ENCODE results near the gene ZNF423. TPM values are rescaled to one million over a fixed set of nuclear protein-coding genes. Genes with fewer than 3 reads are reported as not detected.
"Not testable (repeated sequence)": the region's sequence is repeated elsewhere in the genome, so short reads cannot be mapped to it uniquely, and the experiment has no call there.

The ZNF423 gene
- total RNA-seq, 4 donors from 2014 or later = 7.0 to 19.7 (median 8.4) TPM

- Histone ChIP-seq H3K9me3 (no peaks in the 10 kb centered on the region), H3K4me3 (no peak overlapping the region), H3K27ac (no peak overlapping the region), H3K27me3 (no peaks in the 10 kb centered on the region), H3K4me1 (no peaks in the 10 kb centered on the region), H3K36me3 (no peaks in the 10 kb centered on the region)
- TF ChIP-seq CTCF (IDR thresholded peaks at IDR 0.05) (no peak), POLR2AphosphoS5 (IDR thresholded peaks at IDR 0.05) (no peak), POLR2A (IDR thresholded peaks at IDR 0.05) (no peak), EP300 (IDR thresholded peaks at IDR 0.05) (no peak)
- WGBS, 2 donors (ENCODE audit: low coverage in 1 of 2) = no CpG with 5 or more reads among the region's 25 CpGs
- no peak for ATAC-seq
Observed at GRCh38 chr16:49510654-49511305, 345.1 kb downstream of the ZNF423 start.

GRCh38 chr16:49510141-49510540, 345.8 kb downstream of the ZNF423 start:
- Histone ChIP-seq H3K9me3 (no peaks in the 10 kb centered on the region), H3K36me3 (no peaks in the 10 kb centered on the region), H3K27me3 (no peaks in the 10 kb centered on the region), H3K27ac (no peak overlapping the region), H3K4me1 (no peaks in the 10 kb centered on the region), H3K4me3 (no peak overlapping the region)
- TF ChIP-seq POLR2AphosphoS5 (IDR thresholded peaks at IDR 0.05) (no peak), POLR2A (IDR thresholded peaks at IDR 0.05) (no peak), CTCF (IDR thresholded peaks at IDR 0.05) (no peak), EP300 (IDR thresholded peaks at IDR 0.05) (no peak)
- 100% methylated on average over 4 of the region's 8 CpGs; no CpG with 5 or more reads in 1 of the 2 donors for WGBS, 2 donors (ENCODE audit: low coverage in 1 of 2)
- no peak for ATAC-seq

GRCh38 chr16:49506058-49507013, 349.6 kb downstream of the ZNF423 start:
- not testable (repeated sequence) for ATAC-seq, H3K4me1 ChIP-seq, H3K27ac ChIP-seq, H3K36me3 ChIP-seq, H3K4me3 ChIP-seq, H3K9me3 ChIP-seq, H3K27me3 ChIP-seq
- WGBS, 2 donors (ENCODE audit: low coverage in 1 of 2) = 79 to 84% methylated on average over 8 of the region's 8 CpGs

- ATAC-seq = no peak
- 69 to 80% methylated on average over 1 to 6 of the region's 6 CpGs for WGBS, 2 donors (ENCODE audit: low coverage in 1 of 2)
- Histone ChIP-seq H3K27ac (no peak overlapping the region), H3K4me1 (no peaks in the 10 kb centered on the region), H3K4me3 (no peak overlapping the region), H3K36me3 (no peaks in the 10 kb centered on the region), H3K9me3 (no peaks in the 10 kb centered on the region), H3K27me3 (no peaks in the 10 kb centered on the region)
- TF ChIP-seq POLR2A (IDR thresholded peaks at IDR 0.05) (no peak), CTCF (IDR thresholded peaks at IDR 0.05) (no peak), POLR2AphosphoS5 (IDR thresholded peaks at IDR 0.05) (no peak), EP300 (IDR thresholded peaks at IDR 0.05) (no peak)
Observed at GRCh38 chr16:49505556-49505955, 350.4 kb downstream of the ZNF423 start.

GRCh38 chr16:49504626-49505025, 351.3 kb downstream of the ZNF423 start:
- 100% methylated on average over 1 of the region's 2 CpGs; no CpG with 5 or more reads in 1 of the 2 donors for WGBS, 2 donors (ENCODE audit: low coverage in 1 of 2)
- H3K36me3 ChIP-seq = no peaks in the 10 kb centered on the region
- H3K27me3 ChIP-seq = no peaks in the 10 kb centered on the region
- no peak for TF ChIP-seq EP300 (IDR thresholded peaks at IDR 0.05)
- TF ChIP-seq POLR2A (IDR thresholded peaks at IDR 0.05) = no peak
- no peak for TF ChIP-seq CTCF (IDR thresholded peaks at IDR 0.05)
- no peak for TF ChIP-seq POLR2AphosphoS5 (IDR thresholded peaks at IDR 0.05)
- no peak overlapping the region for H3K27ac ChIP-seq
- no peak for ATAC-seq
- no peaks in the 10 kb centered on the region for H3K9me3 ChIP-seq
- no peaks in the 10 kb centered on the region for H3K4me1 ChIP-seq
- no peak overlapping the region for H3K4me3 ChIP-seq
